GM23338 (cell line): ENCODE data around the gene GDPD4.

Source experiments
- CREB1 ChIP-seq: fragments of 250-450 bp; sonication (Bioruptor Pico); IDR thresholded peaks from 2 replicates; pipeline ENCODE4 v1.5.0; 2020; ENCODE audit warnings: low read depth, mild to moderate bottlenecking, moderate library complexity
- CTCF ChIP-seq, 2 experiments: fragments of 200-600 bp in 1 of 2; sonication (generic) in 1 of 2; conservative IDR thresholded peaks; 2 replicates each; pipeline versions ENCODE4 v1.5.1 to v1.6.1; 2016 to 2017; ENCODE audit warnings: antibody characterized with exemption in 2 of 2, low read depth in 2 of 2, mild to moderate bottlenecking in 2 of 2, moderate library complexity in 1 of 2
- EZH2 ChIP-seq: fragments of 200-600 bp; sonication (generic); IDR thresholded peaks from one replicate; pipeline ENCODE4 v1.8.0; 2017; ENCODE audit warnings: antibody characterized with exemption, mild to moderate bottlenecking, low read depth; ENCODE audit not compliant: unreplicated experiment
- EZH2phosphoT487 ChIP-seq: fragments of 200-600 bp; sonication (generic); IDR thresholded peaks from one replicate; pipeline ENCODE4 v1.8.1; 2018; ENCODE audit warnings: antibody characterized with exemption; ENCODE audit not compliant: unreplicated experiment
- JUNB ChIP-seq: IDR thresholded peaks from one replicate; pipeline ENCODE4 v1.6.1; 2016; ENCODE audit warnings: antibody characterized with exemption; ENCODE audit not compliant: unreplicated experiment
- NANOG ChIP-seq: IDR thresholded peaks from 2 replicates; pipeline ENCODE4 v1.6.1; 2016; ENCODE audit warnings: antibody characterized with exemption, borderline replicate concordance
- POLR2AphosphoS5 ChIP-seq: IDR thresholded peaks from 2 replicates; pipeline ENCODE4 v1.6.1; 2016; ENCODE audit warnings: antibody characterized with exemption, low read depth
- REST ChIP-seq: IDR thresholded peaks from one replicate; pipeline ENCODE4 v1.6.1; 2018; ENCODE audit warnings: antibody characterized with exemption; ENCODE audit not compliant: unreplicated experiment
- TF ChIP-seq, protein P1 (sequence below): IDR thresholded peaks from 2 replicates; pipeline ENCODE4 v1.6.1; 2016; ENCODE audit warnings: antibody characterized with exemption

GRCh38 chr11:77287136-77287535 lies 14.3 kb downstream of the GDPD4 start:
- TF ChIP-seq CTCF (conservative IDR thresholded peaks at IDR 0.05; ENCODE audit: low read depth in 2 of 2) (no peak), EZH2 (no peak), EZH2phosphoT487 (no peak), REST (no peak), JUNB (no peak), POLR2AphosphoS5 (no peak), CREB1 (CRISPR knock-in tag) (no peak), NANOG (no peak)
- TF ChIP-seq, protein P1, sequence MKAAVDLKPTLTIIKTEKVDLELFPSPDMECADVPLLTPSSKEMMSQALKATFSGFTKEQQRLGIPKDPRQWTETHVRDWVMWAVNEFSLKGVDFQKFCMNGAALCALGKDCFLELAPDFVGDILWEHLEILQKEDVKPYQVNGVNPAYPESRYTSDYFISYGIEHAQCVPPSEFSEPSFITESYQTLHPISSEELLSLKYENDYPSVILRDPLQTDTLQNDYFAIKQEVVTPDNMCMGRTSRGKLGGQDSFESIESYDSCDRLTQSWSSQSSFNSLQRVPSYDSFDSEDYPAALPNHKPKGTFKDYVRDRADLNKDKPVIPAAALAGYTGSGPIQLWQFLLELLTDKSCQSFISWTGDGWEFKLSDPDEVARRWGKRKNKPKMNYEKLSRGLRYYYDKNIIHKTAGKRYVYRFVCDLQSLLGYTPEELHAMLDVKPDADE: no peak
